Lung (tissue), 12 donors: ENCODE measurements around the gene MTHFD2L. TPM values are rescaled to one million over a fixed set of nuclear protein-coding genes. Genes with fewer than 3 reads are reported as not detected.

ENCODE experiments used
- ATAC-seq: fragments of 200-7000 bp; cut with Tn5 transposase; one replicate; pipeline ENCODE4 v1.9.1; 2020; ENCODE audit warnings: moderate number of reproducible peaks; ENCODE audit not compliant: insufficient read depth, low FRiP score
- DNase-seq, 3 donors: peaks; one replicate each; pipeline ENCODE4 v3.0.0-alpha.2; 2013 to 2017
- H3K27ac ChIP-seq, 2 donors: one replicate each; pipeline ENCODE4 v1.5.1; 2013; ENCODE audit warnings: mild to moderate bottlenecking in 2 of 2, moderate library complexity in 2 of 2, control low read depth in 1 of 2, inconsistent platforms in 1 of 2, low read depth in 1 of 2, low read length in 1 of 2
- H3K27me3 ChIP-seq, 3 donors: one replicate each; pipeline ENCODE4 v1.5.1; 2013; ENCODE audit warnings: low read length in 2 of 3; ENCODE audit not compliant: control insufficient read depth in 3 of 3, insufficient read depth in 3 of 3
- H3K36me3 ChIP-seq, 4 donors: one replicate each; pipeline ENCODE4 v1.5.1; 2013; ENCODE audit warnings: low read length in 4 of 4, mild to moderate bottlenecking in 1 of 4, moderate library complexity in 1 of 4; ENCODE audit not compliant: control insufficient read depth in 4 of 4, insufficient read depth in 4 of 4
- H3K4me1 ChIP-seq, 5 donors: one replicate each; pipeline ENCODE4 v1.5.1; 2013; ENCODE audit warnings: low read length in 5 of 5, mild to moderate bottlenecking in 2 of 5, moderate library complexity in 1 of 5; ENCODE audit not compliant: control insufficient read depth in 5 of 5, insufficient read depth in 5 of 5
- H3K4me3 ChIP-seq: one replicate; pipeline ENCODE4 v1.5.1; 2013; ENCODE audit warnings: mild to moderate bottlenecking, control low read depth, moderate library complexity
- H3K9ac ChIP-seq, 2 donors: one replicate each; pipeline ENCODE4 v1.5.1; 2013; ENCODE audit warnings: low read length in 2 of 2, control low read depth in 1 of 2; ENCODE audit not compliant: insufficient read depth in 1 of 2
- H3K9me3 ChIP-seq, 4 donors: one replicate each; pipeline ENCODE4 v1.5.1; 2013; ENCODE audit warnings: low read length in 3 of 4, mild to moderate bottlenecking in 1 of 4, moderate library complexity in 1 of 4; ENCODE audit not compliant: control insufficient read depth in 4 of 4, insufficient read depth in 3 of 4
- WGBS, 2 donors: extraction: QIAGEN DNeasy Blood & Tissue Kit; methylation state at CpG; one replicate each; pipeline ENCODE4 v1.1.7; 2013; 5-methylcytosine and 5-hydroxymethylcytosine counted together
- polyA plus RNA-seq, 2 donors: library from polyadenylated mRNA; stranded (reverse); fragments of 200-250 nt; gene quantifications; one replicate each; pipeline ENCODE4 v1.2.1, GENCODE V29; 2013
- total RNA-seq, 2 donors: library from RNA; depleted of rRNA in 1 of 2; stranded (reverse); fragments of >200 nt in 1 of 2; gene quantifications; one replicate each; pipeline ENCODE4 v1.2.1, GENCODE V29; 2014 to 2021
- TF ChIP-seq, protein P1 (sequence below): IDR thresholded peaks from 2 replicates; pipeline ENCODE4 v1.5.1; 2012; ENCODE audit warnings: mild to moderate bottlenecking; ENCODE audit errors: control extremely low read depth, extremely low read depth
- donor health status: control.
- donor health status: control.
- donor health status: Bipolar disorder and iron deficiency.
- donor health status: healthy.
- donor health status: DM: yes; HTN: yes; CAD: no.

The MTHFD2L gene
- total and polyA plus RNA-seq, 4 donors = 11.9 to 32.1 (median 15.4) TPM

DNA sequence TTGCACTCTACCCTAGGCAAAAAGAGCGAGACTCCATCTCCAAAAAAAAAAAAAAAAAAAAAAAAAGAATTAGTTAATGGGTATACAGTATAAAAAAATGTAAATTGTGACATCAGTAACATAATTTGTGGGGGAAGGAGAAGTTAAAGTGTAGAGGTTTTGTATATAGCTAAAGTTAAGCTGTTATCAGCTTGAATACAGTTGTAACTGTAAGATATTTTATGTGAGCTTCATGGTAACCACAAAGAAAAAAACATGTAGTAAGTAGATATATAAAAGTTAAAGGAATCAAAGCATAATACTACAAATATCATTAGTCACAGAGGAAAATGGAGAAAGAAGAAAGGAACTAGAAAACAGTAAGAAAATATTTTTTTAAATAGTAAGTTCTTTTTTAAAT is 97.2 kb downstream of the MTHFD2L start:
- TF ChIP-seq, protein P1, sequence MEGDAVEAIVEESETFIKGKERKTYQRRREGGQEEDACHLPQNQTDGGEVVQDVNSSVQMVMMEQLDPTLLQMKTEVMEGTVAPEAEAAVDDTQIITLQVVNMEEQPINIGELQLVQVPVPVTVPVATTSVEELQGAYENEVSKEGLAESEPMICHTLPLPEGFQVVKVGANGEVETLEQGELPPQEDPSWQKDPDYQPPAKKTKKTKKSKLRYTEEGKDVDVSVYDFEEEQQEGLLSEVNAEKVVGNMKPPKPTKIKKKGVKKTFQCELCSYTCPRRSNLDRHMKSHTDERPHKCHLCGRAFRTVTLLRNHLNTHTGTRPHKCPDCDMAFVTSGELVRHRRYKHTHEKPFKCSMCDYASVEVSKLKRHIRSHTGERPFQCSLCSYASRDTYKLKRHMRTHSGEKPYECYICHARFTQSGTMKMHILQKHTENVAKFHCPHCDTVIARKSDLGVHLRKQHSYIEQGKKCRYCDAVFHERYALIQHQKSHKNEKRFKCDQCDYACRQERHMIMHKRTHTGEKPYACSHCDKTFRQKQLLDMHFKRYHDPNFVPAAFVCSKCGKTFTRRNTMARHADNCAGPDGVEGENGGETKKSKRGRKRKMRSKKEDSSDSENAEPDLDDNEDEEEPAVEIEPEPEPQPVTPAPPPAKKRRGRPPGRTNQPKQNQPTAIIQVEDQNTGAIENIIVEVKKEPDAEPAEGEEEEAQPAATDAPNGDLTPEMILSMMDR = no peak
- no peaks in the 10 kb centered on the region for H3K36me3 ChIP-seq
- no peak overlapping the region for H3K4me3 ChIP-seq
- H3K9ac ChIP-seq = no peak overlapping the region
- H3K9me3 ChIP-seq = peaks cover 0 to 8% (median 2%) of the 10 kb centered on the region in 4 donors
- WGBS, 2 donors = 84 to 94% methylated on average over 1 of the region's 1 CpG
- no peaks in the 10 kb centered on the region for H3K27me3 ChIP-seq
- no peak overlapping the region for H3K27ac ChIP-seq
- DNase-seq (no peak), ATAC-seq (no peak)
- peaks cover 0 to 3% (median 0%) of the 10 kb centered on the region in 5 donors for H3K4me1 ChIP-seq

DNA sequence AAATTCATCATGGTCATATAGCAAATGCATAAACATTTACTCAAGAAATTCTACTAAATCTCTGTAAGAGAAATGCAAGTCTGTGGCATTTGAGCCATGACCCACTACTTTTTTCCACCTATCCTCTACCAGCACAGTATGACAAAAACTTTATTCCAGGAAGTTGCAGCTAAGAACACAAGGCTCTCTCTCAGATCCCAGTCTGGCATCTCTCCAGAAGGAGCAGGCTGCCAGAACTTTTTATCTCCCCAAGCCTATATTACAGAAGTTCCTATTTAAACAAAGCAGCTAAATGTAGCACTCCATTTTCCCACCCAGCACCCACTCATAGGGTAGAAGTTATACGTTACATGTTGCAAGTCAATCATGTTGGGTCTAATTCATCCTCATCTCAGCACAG is 101.0 kb downstream of the MTHFD2L start:
- no peak for ATAC-seq
- no peaks in the 10 kb centered on the region for H3K9me3 ChIP-seq

DNA sequence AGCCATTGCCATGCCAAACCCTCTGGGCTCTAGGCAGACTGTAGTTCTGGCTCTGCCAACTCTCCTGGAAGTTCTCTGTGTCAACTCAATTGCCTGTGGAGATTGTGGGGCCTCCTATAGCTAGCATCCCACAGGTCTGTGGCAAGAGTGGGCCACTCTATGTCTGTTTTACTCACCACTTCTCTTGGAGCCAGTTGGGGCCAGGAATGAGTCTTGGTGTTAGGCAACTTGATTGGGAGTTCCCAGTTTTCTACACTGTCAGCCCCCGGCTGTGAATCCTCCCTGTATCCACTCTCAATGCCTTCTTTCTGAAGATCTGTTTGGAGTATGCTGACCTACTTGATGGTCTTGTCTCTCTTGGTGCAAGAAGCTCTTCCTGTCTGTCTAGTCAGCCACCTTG is 102.1 kb downstream of the MTHFD2L start:
- ATAC-seq = no peak
- H3K27me3 ChIP-seq = no peaks in the 10 kb centered on the region
- TF ChIP-seq, protein P1 = no peak
- no peaks in the 10 kb centered on the region for H3K36me3 ChIP-seq
- H3K4me1 ChIP-seq = peaks cover 0 to 7% (median 1%) of the 10 kb centered on the region in 5 donors
- no peak overlapping the region for H3K9ac ChIP-seq
- H3K27ac ChIP-seq = no peak overlapping the region
- no peaks in the 10 kb centered on the region for H3K9me3 ChIP-seq
- WGBS, 2 donors = 92 to 95% methylated on average over 1 of the region's 1 CpG
- no peak overlapping the region for H3K4me3 ChIP-seq
- no peak for DNase-seq

More for the DNA sequence above, 101.0 kb downstream of the MTHFD2L start:
- Histone ChIP-seq H3K4me1 (peaks cover 0 to 7% (median 1%) of the 10 kb centered on the region in 5 donors), H3K27me3 (no peaks in the 10 kb centered on the region), H3K9ac (no peak overlapping the region), H3K27ac (no peak overlapping the region), H3K4me3 (no peak overlapping the region), H3K36me3 (no peaks in the 10 kb centered on the region)
- peak; percentile 73 to 90 (median 85) for DNase-seq
- WGBS, 2 donors = 56 to 72% methylated on average over 1 of the region's 1 CpG
- TF ChIP-seq, protein P1 = no peak

DNA sequence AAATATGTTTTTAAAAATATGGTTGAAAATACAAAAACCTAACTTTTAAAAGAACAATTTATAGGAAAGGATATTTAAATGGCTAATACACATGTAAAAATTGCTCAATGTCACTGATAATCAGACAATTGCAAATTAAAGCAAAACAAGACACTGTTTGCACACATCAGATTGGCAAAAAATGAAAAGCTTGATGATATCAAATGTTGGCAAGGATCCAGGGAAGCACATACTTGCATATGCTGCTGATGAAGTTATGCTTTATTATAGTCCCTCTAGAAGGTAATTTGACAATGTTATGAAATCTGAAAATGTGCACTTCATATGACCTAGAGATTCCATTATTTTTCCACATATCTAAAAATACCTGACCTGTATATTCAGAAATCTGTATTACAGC is 104.6 kb downstream of the MTHFD2L start:
- H3K27ac ChIP-seq = no peak overlapping the region
- TF ChIP-seq, protein P1 = no peak
- no peak for ATAC-seq
- no peak overlapping the region for H3K4me3 ChIP-seq
- H3K9me3 ChIP-seq = no peaks in the 10 kb centered on the region
- DNase-seq = peak in 1 of 3 donors; percentile 29
- H3K4me1 ChIP-seq = peaks cover 0 to 7% (median 1%) of the 10 kb centered on the region in 5 donors
- peaks cover 0 to 1% (median 0%) of the 10 kb centered on the region in 4 donors for H3K36me3 ChIP-seq
- no peak overlapping the region for H3K9ac ChIP-seq
- H3K27me3 ChIP-seq = no peaks in the 10 kb centered on the region
